Fibroblast of lung (primary cell): Measurements from ENCODE around the gene OMP.

Source experiments
- EZH2 ChIP-seq: IDR thresholded peaks from 2 replicates; pipeline ENCODE4 v1.5.1; 2012; ENCODE audit warnings: low read length, control low read depth, mild to moderate bottlenecking; ENCODE audit errors: missing control alignments
- TF ChIP-seq, protein P1 (sequence below), 2 donors: IDR thresholded peaks in 1 of 2; conservative IDR thresholded peaks in 1 of 2; 1 replicate in 1 of 2; 2 replicates in 1 of 2; pipeline ENCODE4 v1.5.1; 2011 to 2012; ENCODE audit warnings: low read length in 2 of 2, control low read depth in 1 of 2, inconsistent platforms in 1 of 2, low read depth in 1 of 2, mild to moderate bottlenecking in 1 of 2

DNA sequence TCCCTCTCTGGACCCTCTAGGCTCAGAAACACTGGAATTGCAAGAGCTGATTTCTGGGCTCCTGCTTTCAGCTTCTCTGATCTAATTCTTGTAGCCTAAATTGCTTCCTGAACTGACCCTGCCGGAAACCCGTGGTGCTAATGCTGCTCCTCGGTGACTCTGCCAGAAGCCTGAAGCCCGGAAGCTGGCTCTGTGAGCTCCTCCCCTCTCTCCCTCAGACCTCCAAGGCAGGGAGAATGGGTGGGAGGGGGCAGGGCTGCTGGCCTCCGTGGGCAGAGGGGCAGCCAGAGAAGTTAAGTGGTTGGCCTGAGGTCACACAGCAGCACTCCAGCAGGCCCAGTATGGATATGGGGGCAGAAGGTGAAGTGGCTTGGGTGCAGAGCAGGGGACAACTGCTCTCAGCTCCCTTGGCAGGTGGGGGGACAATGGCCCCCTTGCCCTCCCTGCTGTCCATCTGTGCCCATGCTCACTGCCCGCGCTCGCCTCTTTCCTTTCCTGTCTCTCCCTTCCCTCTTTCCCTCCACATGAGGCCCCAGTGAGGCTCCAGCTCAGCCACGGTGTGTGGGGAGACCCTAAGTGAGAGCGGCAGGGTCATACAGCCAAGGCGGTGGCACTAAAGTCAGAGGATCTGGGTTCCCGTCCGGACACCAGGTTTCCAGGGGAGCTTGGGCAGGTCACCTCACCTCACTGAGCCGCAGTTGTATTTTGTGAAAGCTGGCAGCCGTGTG lies 19.6 kb upstream of the OMP start:
- TF ChIP-seq, protein P1, sequence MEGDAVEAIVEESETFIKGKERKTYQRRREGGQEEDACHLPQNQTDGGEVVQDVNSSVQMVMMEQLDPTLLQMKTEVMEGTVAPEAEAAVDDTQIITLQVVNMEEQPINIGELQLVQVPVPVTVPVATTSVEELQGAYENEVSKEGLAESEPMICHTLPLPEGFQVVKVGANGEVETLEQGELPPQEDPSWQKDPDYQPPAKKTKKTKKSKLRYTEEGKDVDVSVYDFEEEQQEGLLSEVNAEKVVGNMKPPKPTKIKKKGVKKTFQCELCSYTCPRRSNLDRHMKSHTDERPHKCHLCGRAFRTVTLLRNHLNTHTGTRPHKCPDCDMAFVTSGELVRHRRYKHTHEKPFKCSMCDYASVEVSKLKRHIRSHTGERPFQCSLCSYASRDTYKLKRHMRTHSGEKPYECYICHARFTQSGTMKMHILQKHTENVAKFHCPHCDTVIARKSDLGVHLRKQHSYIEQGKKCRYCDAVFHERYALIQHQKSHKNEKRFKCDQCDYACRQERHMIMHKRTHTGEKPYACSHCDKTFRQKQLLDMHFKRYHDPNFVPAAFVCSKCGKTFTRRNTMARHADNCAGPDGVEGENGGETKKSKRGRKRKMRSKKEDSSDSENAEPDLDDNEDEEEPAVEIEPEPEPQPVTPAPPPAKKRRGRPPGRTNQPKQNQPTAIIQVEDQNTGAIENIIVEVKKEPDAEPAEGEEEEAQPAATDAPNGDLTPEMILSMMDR (conservative IDR thresholded peaks at IDR 0.05 in 1 of 2, IDR thresholded peaks at IDR 0.05 in 1 of 2; ENCODE audit: low read depth in 1 of 2, low read length in 2 of 2), result no peak
- no peak for TF ChIP-seq EZH2
